ENCODE data around the gene RAB41.

Gene RAB41

GRCh38 chrX:70324326-70324725 lies 42.4 kb downstream of the RAB41 start:
- H3K36me3 Mint-ChIP-seq (ENCODE audit: low read depth), result peaks cover 10% of the 10 kb centered on the region
- H3K9me3 Mint-ChIP-seq, result no peaks in the 10 kb centered on the region
- H3K4me3 Mint-ChIP-seq, result no peak overlapping the region
- H3K27ac Mint-ChIP-seq, result no peak overlapping the region
- DNase-seq (ENCODE audit: low spot score), result no peak
- H3K4me1 Mint-ChIP-seq (ENCODE audit: low read depth), result no peaks in the 10 kb centered on the region
- no peaks in the 10 kb centered on the region for H3K27me3 Mint-ChIP-seq (ENCODE audit: low read depth)

GRCh38 chrX:70331161-70331560 lies 49.2 kb downstream of the RAB41 start:
- H3K27me3 Mint-ChIP-seq (ENCODE audit: low read depth), result no peaks in the 10 kb centered on the region
- H3K27ac Mint-ChIP-seq, result no peak overlapping the region
- no peak overlapping the region for H3K4me3 Mint-ChIP-seq
- H3K4me1 Mint-ChIP-seq (ENCODE audit: low read depth), result peaks cover 5% of the 10 kb centered on the region
- no peak for DNase-seq (ENCODE audit: low spot score)
- peaks cover 41% of the 10 kb centered on the region for H3K36me3 Mint-ChIP-seq (ENCODE audit: low read depth)
- H3K9me3 Mint-ChIP-seq, result no peaks in the 10 kb centered on the region

- no peaks in the 10 kb centered on the region for H3K9me3 Mint-ChIP-seq
- no peak overlapping the region for H3K27ac Mint-ChIP-seq
- no peaks in the 10 kb centered on the region for H3K27me3 Mint-ChIP-seq (ENCODE audit: low read depth)
- peaks cover 43% of the 10 kb centered on the region for H3K36me3 Mint-ChIP-seq (ENCODE audit: low read depth)
- DNase-seq (ENCODE audit: low spot score), result no peak
- no peak overlapping the region for H3K4me3 Mint-ChIP-seq
- peaks cover 14% of the 10 kb centered on the region for H3K4me1 Mint-ChIP-seq (ENCODE audit: low read depth)
Observed at GRCh38 chrX:70332600-70332999, 50.6 kb downstream of the RAB41 start.

Data from T-helper 2 cell treated with Interferon-gamma antibody and Interleukin-4, amounts not matched to agents 5 μg/mL and 100 μg/mL, for 36 hours (primary cell).